ENCODE measurements around the gene CD160.

DNA sequence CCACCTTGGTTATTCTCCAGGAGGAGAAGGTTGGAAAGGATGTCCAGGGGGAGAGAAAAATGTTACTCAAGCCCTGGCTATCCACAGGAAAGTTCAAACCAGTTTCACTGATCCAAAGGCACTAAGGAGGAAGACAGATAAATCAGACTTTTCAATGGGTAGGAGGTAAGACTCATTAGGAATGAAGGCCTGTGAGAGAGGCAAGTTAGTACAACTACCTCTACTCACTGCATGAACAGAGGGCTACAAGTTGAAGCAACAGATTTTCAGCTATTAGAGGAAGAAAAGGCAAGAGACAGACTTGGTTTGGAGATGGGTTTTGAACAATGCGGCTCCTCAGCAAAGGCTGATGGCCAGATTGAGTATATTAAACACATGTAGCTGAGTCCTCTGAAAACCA is 16.9 kb downstream of the CD160 start:
- TF ChIP-seq, protein P1, sequence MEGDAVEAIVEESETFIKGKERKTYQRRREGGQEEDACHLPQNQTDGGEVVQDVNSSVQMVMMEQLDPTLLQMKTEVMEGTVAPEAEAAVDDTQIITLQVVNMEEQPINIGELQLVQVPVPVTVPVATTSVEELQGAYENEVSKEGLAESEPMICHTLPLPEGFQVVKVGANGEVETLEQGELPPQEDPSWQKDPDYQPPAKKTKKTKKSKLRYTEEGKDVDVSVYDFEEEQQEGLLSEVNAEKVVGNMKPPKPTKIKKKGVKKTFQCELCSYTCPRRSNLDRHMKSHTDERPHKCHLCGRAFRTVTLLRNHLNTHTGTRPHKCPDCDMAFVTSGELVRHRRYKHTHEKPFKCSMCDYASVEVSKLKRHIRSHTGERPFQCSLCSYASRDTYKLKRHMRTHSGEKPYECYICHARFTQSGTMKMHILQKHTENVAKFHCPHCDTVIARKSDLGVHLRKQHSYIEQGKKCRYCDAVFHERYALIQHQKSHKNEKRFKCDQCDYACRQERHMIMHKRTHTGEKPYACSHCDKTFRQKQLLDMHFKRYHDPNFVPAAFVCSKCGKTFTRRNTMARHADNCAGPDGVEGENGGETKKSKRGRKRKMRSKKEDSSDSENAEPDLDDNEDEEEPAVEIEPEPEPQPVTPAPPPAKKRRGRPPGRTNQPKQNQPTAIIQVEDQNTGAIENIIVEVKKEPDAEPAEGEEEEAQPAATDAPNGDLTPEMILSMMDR (IDR thresholded peaks at IDR 0.05; ENCODE audit: low read length), result no peak
- no peak for TF ChIP-seq EZH2phosphoT487 (IDR thresholded peaks at IDR 0.05; ENCODE audit: low read length)

All from MM.1S (cell line).